A375 (cell line): ENCODE measurements around the gene SCYL1. TPM values are rescaled to one million over a fixed set of nuclear protein-coding genes. Genes with fewer than 3 reads are reported as not detected.

ENCODE experiments used
- small RNA-seq: library from RNA; depleted of rRNA; stranded (forward); fragments of <200 nt; gene quantifications from one replicate; pipeline ENCODE3, GENCODE V24; 2014
- total RNA-seq: library from RNA; depleted of rRNA; stranded (reverse); fragments of >200 nt; shearing (Covaris generic); gene quantifications from 2 replicates; pipeline ENCODE4 v1.2.3, GENCODE V29; 2014; rRNA removed

SCYL1 gene
- 144 TPM in 2 replicates for total RNA-seq

GRCh38 chr11:65524741-65525545, at the start of gene SCYL1:
Gene SCYL1 (plus strand): TSS chr11:65525083. CDS start chr11:65525154, 71 bp downstream.

GRCh38 chr11:65498977-65499712, 25.7 kb upstream of the SCYL1 start, which contains the start of gene MALAT1:
Gene MALAT1 (plus strand): TSS chr11:65499045.

DNA sequence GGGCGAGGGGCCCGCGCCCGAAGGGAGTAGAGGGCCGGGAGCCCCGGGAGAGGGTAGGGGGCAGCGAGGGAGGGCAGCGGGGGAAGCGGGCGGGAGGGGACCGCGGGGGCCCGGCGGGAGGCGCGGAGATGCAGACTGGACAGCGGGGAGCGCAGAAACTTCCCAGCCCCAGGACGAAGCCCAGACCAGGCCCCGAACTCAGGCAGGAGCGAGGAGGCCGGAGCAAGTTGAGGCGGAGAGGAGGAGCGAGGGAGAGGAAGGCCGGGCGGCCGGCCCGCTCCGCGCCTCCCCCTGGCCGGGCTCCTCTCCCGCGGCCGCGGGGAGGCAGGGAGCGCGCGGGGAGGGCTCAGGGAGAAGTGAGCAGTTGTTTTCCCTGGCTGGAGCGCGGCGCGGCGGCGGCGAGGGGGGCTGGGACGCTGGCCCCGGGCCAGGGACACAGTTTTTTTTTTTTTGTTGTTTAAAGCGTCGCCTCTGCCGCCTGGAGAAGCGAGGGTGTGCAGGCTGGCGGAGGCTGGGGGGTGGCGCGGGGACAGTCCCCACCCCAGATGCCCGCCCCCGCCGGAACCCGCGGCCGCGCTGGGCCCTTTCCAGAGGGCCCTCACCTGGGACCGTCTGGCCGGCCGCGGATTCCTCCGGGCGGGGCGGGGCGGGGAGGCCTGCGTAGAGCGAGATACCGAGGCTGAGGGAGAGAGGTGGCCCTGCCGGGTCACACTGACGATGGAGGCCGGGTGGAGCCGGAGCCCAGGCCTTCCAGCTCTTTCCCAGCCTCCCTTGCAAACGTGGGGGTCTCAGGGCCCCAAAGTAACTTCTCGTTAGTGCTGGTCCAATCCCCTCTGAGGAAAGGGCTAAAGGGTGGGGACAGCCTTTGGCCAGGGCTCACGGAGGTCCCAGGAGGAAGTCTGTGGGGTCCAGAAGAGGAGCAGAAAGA, 33.4 kb downstream of the SCYL1 start, which contains the start of gene LTBP3:
LTBP3 (minus strand) TSS at position 358 of the 928 bp plus-strand sequence. CDS start 400 bp downstream, outside the sequence.

DNA sequence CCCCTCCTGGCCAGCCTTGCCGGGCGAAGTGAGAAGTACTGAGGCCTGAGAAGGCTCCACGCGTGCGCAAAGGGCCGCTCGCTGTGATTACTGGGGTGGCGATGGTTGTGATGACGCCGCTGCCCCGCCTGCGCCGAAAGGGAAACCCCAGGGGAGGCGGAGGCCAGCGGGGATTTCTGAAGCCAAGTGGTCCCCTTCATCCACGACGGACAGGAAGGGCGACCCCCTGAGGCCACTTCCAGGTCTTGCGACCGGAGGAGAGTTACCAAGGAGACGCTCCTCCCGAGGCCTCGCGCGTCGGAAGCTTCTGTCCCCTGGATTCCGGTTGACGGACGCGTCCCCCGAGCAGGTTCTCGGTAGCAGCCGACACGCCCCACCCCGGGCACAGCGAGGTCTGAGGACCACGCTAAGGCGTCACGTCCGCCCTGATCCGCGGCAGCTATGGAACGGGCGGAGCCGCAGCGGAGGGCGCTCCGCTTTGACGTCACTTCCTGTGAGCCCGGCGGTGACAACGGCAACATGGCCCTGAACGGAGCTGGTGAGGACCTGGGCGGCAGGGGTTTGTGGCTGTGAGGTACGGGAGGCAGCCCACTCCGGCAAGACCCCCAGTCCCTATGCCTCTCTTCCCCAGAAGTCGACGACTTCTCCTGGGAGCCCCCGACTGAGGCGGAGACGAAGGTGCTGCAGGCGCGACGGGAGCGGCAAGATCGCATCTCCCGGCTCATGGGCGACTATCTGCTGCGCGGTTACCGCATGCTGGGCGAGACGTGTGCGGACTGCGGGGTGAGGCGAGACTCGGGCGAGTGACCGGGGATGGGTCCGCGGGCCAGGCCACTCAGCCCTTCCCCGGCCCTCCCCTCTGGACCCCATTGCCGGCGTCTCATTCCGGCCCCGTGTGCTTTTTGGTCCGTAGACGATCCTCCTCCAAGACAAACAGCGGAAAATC, 45.4 kb downstream of the SCYL1 start, which contains the start of gene ZNRD2:
ZNRD2 (plus strand) TSS at position 505 of the 946 bp plus-strand sequence; CDS start at position 520, 15 bp downstream.

DNA sequence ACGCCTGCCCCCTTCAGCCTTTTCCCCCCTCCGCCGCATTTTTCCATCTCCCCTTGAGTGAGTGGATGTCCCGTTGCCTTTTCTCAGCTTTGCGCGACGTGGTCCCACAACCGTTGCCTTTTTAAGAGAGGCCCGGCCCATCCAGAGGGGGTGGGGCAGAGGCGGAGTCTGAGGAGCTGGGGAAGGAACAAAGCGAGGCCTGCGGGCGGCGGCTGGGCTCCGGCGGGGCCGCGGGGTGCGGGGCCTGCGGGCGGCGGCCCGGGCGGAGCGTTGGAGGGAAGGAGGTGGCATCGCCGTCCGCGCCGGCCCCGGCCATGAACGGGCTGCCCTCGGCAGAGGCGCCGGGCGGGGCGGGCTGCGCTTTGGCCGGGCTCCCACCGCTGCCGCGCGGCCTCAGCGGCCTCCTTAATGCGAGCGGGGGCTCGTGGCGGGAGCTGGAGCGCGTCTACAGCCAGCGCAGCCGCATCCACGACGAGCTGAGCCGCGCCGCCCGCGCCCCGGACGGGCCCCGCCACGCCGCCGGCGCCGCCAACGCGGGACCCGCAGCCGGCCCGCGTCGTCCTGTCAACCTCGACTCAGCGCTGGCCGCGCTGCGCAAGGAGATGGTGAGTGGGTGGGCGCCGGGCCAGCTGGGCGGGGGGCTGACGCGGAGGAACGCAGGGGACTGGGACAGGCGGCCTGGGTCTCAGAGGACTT, 47.6 kb downstream of the SCYL1 start, which contains the start of gene FAM89B:
FAM89B (plus strand) TSS at position 183 of the 696 bp plus-strand sequence; CDS start at position 315, 132 bp downstream.

GRCh38 chr11:65575568-65576231, 50.8 kb downstream of the SCYL1 start, which contains the start of gene EHBP1L1:
Gene EHBP1L1 (plus strand): TSS chr11:65576053. CDS start chr11:65576303, 250 bp downstream.

Small RNA genes lying within 50 kb of the gene (small RNA-seq; reads per million reads assigned to genes)
- gene AP001362.1 (not detected), gene RF01684 (not detected)

Other genes with a start within 250 kb of the SCYL1 start
- gene CDC42EP2, start 210.2 kb upstream of the SCYL1 start, total RNA-seq = 12.6 and 14.5 TPM in 2 replicates
- gene DPF2, start 191.2 kb upstream of the SCYL1 start, total RNA-seq = 47.7 and 62.2 TPM in 2 replicates
- gene TIGD3, start 170.3 kb upstream of the SCYL1 start, total RNA-seq = 1.2 and 1.4 TPM in 2 replicates
- 14.1 and 15.8 TPM in 2 replicates for gene SLC25A45, start 142.4 kb upstream of the SCYL1 start, total RNA-seq
- 76.8 and 79.3 TPM in 2 replicates for gene FRMD8, start 138.4 kb upstream of the SCYL1 start, total RNA-seq
- gene NEAT1, start 102.3 kb upstream of the SCYL1 start, total RNA-seq = 69.3 and 73.0 TPM in 2 replicates
- 2,655 and 2,827 TPM in 2 replicates for gene MALAT1, start 26.0 kb upstream of the SCYL1 start, total RNA-seq
- 205 and 209 TPM in 2 replicates for gene LTBP3, start 33.3 kb downstream of the SCYL1 start, total RNA-seq
- 93.6 and 98.5 TPM in 2 replicates for gene ZNRD2, start 45.4 kb downstream of the SCYL1 start, total RNA-seq
- gene FAM89B, start 47.5 kb downstream of the SCYL1 start, total RNA-seq = 43.3 and 48.4 TPM in 2 replicates
- gene EHBP1L1, start 51.0 kb downstream of the SCYL1 start, total RNA-seq = 147 and 171 TPM in 2 replicates
- gene KCNK7, start 70.7 kb downstream of the SCYL1 start, total RNA-seq = 0.27 and 0.30 TPM in 2 replicates
- gene MAP3K11, start 89.1 kb downstream of the SCYL1 start, total RNA-seq = 32.6 and 44.9 TPM in 2 replicates
- 38.1 and 38.7 TPM in 2 replicates for gene PCNX3, start 90.7 kb downstream of the SCYL1 start, total RNA-seq
- gene SIPA1, start 113.0 kb downstream of the SCYL1 start, total RNA-seq = 34.2 and 35.5 TPM in 2 replicates
- 41.8 and 44.5 TPM in 2 replicates for gene RELA, start 137.8 kb downstream of the SCYL1 start, total RNA-seq
- 84.3 and 89.4 TPM in 2 replicates for gene KAT5, start 187.2 kb downstream of the SCYL1 start, total RNA-seq
- gene RNASEH2C, start 195.7 kb downstream of the SCYL1 start, total RNA-seq = 115 and 149 TPM in 2 replicates